Uterus (tissue), 4 donors: Measurements from ENCODE around the gene FLYWCH1. TPM values are rescaled to one million over a fixed set of nuclear protein-coding genes. Genes with fewer than 3 reads are reported as not detected.

Experiments
- DNase-seq, 2 donors: peaks; one replicate each; pipeline ENCODE4 v3.0.0-alpha.2; 2019 to 2020
- H3K27ac ChIP-seq, 2 donors: fragments of 200-600 bp; sonication (generic); 1 replicate in 1 of 2; 2 replicates in 1 of 2; pipeline ENCODE4 v1.5.1; 2016 to 2018
- H3K27me3 ChIP-seq, 2 donors: fragments of 200-600 bp; sonication (generic); one replicate each; pipeline ENCODE4 v1.5.1; 2018 to 2019; ENCODE audit warnings: control low read depth in 1 of 2
- H3K36me3 ChIP-seq, 2 donors: fragments of 200-600 bp; sonication (generic); one replicate each; pipeline ENCODE4 v1.5.1; 2019; ENCODE audit warnings: control low read depth in 1 of 2
- H3K4me1 ChIP-seq, 2 donors: fragments of 200-600 bp; sonication (generic); one replicate each; pipeline ENCODE4 v1.5.1; 2018 to 2019; ENCODE audit warnings: control low read depth in 1 of 2
- H3K4me3 ChIP-seq, 2 donors: fragments of 200-600 bp; sonication (generic); 1 replicate in 1 of 2; 2 replicates in 1 of 2; pipeline ENCODE4 v1.5.1; 2018 to 2019; ENCODE audit warnings: mild to moderate bottlenecking in 1 of 2
- H3K9me3 ChIP-seq, 2 donors: fragments of 200-600 bp; sonication (generic); one replicate each; pipeline ENCODE4 v1.5.1; 2019; ENCODE audit warnings: control low read depth in 1 of 2
- POLR2A ChIP-seq, 2 donors: fragments of 450-650 bp; IDR thresholded peaks; one replicate each; pipeline ENCODE4 v1.6.1; 2016; ENCODE audit warnings: antibody characterized with exemption in 2 of 2, mild to moderate bottlenecking in 1 of 2, moderate library complexity in 1 of 2
- intact Hi-C: fragments of 100-400 bp; cut with DNase I; formaldehyde crosslinking; loops from one replicate; pipeline ENCODE4 v1.15.1; 2023; ENCODE audit warnings: low total_unique reads
- total RNA-seq, 4 donors: library from RNA; depleted of rRNA in 3 of 4; stranded (reverse); fragments of >200 nt in 3 of 4; gene quantifications; one replicate each; pipeline versions ENCODE4 v1.1.0 to v1.2.4, GENCODE V29; 2014 to 2023
- TF ChIP-seq, protein P1 (sequence below), 4 experiments: fragments of 200-600 bp in 2 of 4; fragments of 450-650 bp in 2 of 4; sonication (generic) in 2 of 4; IDR thresholded peaks; one replicate each; pipeline ENCODE4 v1.5.1; 2016 to 2019; ENCODE audit warnings: antibody characterized with exemption in 4 of 4, mild to moderate bottlenecking in 2 of 4, moderate library complexity in 1 of 4
- donor health status: DM: yes; HTN: yes; CAD: no.

Gene FLYWCH1
- total RNA-seq, 4 donors from 2014 or later: 11.5 to 62.3 (median 27.2) TPM

DNA sequence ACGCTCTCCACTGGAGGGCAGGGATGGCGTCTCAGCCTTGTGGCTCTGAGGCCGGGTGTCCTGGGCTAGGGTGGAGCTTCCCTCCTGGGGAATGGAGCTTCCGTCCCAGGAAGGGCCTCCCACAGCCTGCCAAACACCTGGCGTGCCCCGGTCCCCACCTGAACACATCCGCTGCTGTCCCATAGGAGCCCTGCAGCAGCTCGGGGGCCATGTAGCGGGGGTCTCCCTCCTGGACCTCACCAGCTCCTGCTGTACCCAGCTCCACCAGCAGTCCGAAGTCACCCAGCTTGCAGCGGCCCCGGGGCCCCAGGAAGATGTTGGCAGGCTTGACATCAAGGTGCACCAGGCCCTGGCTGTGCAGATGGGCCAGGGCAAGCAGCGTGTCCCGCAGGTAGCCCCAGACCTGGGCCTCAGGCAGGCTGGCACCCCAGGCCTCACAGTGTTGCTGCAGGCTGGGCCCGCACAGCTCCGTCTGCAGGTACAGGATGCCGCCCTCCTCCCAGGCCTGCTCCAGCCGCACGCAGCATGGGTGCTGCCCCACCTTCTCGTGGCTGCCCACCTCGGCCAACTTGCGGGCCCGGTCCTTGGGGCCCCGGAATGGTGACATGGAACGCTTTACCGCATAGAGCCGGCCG, 63.5 kb downstream of the FLYWCH1 start:
- H3K36me3 ChIP-seq: no peaks in the 10 kb centered on the region
- DNase-seq: no peak
- TF ChIP-seq, protein P1, sequence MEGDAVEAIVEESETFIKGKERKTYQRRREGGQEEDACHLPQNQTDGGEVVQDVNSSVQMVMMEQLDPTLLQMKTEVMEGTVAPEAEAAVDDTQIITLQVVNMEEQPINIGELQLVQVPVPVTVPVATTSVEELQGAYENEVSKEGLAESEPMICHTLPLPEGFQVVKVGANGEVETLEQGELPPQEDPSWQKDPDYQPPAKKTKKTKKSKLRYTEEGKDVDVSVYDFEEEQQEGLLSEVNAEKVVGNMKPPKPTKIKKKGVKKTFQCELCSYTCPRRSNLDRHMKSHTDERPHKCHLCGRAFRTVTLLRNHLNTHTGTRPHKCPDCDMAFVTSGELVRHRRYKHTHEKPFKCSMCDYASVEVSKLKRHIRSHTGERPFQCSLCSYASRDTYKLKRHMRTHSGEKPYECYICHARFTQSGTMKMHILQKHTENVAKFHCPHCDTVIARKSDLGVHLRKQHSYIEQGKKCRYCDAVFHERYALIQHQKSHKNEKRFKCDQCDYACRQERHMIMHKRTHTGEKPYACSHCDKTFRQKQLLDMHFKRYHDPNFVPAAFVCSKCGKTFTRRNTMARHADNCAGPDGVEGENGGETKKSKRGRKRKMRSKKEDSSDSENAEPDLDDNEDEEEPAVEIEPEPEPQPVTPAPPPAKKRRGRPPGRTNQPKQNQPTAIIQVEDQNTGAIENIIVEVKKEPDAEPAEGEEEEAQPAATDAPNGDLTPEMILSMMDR (IDR thresholded peaks at IDR 0.05): no peak
- no peak for TF ChIP-seq POLR2A (IDR thresholded peaks at IDR 0.05)
- peaks cover 0 to under 1% of the 10 kb centered on the region in 2 donors for H3K27me3 ChIP-seq
- no peaks in the 10 kb centered on the region for H3K9me3 ChIP-seq
- intact Hi-C loops: no loop called here
- H3K4me1 ChIP-seq: peaks cover 0 to 12% of the 10 kb centered on the region in 2 donors
- H3K27ac ChIP-seq: no peak overlapping the region
- no peak overlapping the region for H3K4me3 ChIP-seq

DNA sequence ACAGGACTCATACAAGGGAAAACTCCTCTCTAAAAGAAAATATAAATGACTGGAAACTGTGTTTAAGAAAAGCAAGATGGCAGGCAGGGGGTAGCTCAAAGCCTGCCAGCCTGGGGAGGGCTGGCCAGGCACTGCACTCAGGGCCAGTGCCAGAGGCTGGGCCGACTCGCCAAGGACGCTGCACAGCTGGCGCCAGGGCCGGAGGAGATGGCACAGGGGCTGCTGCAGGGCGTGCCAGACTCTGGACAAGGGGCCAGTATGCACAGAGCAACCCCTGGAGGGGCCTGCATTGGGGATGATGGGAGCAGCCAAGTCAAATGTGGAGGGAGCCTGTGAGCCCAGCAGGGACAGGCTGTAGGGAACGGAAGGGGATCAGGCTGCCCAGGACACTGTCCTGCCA, 64.5 kb downstream of the FLYWCH1 start:
- Histone ChIP-seq H3K27me3 (no peaks in the 10 kb centered on the region), H3K9me3 (no peaks in the 10 kb centered on the region), H3K36me3 (no peaks in the 10 kb centered on the region), H3K4me3 (no peak overlapping the region), H3K4me1 (peaks cover 0 to 7% of the 10 kb centered on the region in 2 donors), H3K27ac (no peak overlapping the region)
- intact Hi-C loops: no loop called here
- DNase-seq: no peak
- TF ChIP-seq POLR2A (IDR thresholded peaks at IDR 0.05): no peak
- TF ChIP-seq, protein P1 (IDR thresholded peaks at IDR 0.05): no peak

DNA sequence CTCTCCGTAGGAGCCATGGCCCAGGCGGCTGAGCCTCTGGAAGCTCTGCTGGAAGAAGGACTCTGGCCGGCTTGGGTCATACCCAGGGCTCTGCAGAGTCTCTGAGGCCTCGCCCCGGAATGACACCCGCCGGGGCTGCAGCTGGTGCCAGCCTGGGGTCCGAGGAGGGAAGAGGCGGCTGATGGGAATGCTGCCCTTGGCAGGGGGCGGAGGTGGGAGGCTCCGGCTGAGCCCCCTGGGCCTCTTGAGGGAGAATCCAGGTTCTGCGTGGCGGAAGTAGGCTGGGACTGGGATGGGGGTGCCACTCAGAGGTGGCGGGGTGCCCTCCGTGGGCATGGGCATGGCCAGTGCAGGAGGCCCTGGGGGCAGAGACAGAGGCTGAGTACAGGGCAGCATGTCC, 64.9 kb downstream of the FLYWCH1 start:
- no peak overlapping the region for H3K27ac ChIP-seq
- H3K4me3 ChIP-seq: no peak overlapping the region
- intact Hi-C loops: no loop called here
- no peaks in the 10 kb centered on the region for H3K36me3 ChIP-seq
- no peaks in the 10 kb centered on the region for H3K27me3 ChIP-seq
- no peaks in the 10 kb centered on the region for H3K9me3 ChIP-seq
- peaks cover 0 to 7% of the 10 kb centered on the region in 2 donors for H3K4me1 ChIP-seq
- TF ChIP-seq, protein P1 (IDR thresholded peaks at IDR 0.05): no peak
- no peak for TF ChIP-seq POLR2A (IDR thresholded peaks at IDR 0.05)
- DNase-seq: no peak

DNA sequence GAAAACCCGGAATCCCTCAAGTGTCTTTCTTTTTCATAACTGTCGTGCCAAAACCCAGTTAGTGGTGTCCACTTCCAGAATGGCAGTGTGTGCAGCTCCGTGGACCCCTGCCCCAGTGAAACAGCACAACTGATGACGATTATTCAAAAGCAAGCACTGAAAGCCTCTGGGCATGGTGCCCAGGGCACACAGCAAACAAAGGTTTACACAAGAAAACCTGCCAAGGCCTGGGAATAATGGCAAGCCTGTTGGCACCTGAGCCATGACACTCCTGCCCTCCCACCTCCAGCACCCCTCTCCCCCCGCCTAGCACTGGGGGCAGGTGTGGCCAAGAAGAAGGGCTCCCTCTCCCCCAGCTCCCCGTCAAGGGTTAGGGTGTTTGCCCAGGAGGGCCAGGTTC, 65.7 kb downstream of the FLYWCH1 start:
- no peak for DNase-seq
- peaks cover 0 to 7% of the 10 kb centered on the region in 2 donors for H3K4me1 ChIP-seq

DNA sequence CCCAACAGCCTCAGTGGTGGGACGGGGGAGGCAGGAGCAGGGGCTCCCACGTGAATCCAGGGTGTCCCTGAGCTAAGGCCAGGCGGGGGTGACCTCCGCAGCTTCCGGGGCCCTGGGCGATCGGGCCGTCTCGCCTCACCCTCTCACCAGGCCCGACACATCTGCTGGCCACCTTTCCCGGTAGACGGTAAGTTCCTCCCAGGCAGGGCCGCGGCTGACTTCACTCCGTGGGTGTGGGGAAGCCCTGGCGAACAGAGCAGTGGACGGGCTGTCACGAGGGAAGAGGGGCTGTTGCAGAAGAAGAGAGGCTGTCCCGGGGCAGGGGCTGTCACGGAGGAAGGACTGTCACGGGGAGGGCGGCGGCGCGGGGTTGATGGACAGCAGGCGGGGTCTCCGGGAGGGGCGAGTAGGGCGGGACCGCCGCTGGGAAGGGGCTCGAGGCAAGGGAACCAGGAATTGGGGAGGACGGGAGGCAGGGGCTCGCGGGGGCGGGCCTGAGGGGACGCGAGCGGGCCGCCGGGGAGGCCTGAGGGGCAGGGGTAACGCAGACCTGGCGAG, 68.0 kb downstream of the FLYWCH1 start:
- H3K4me1 ChIP-seq: peaks cover 0 to 13% of the 10 kb centered on the region in 2 donors
- H3K4me3 ChIP-seq: peak overlapping the region in 1 of 2 donors; percentile 78
- no peaks in the 10 kb centered on the region for H3K36me3 ChIP-seq
- no peak for DNase-seq
- H3K27me3 ChIP-seq: no peaks in the 10 kb centered on the region
- no peak for TF ChIP-seq POLR2A (IDR thresholded peaks at IDR 0.05)
- TF ChIP-seq, protein P1 (IDR thresholded peaks at IDR 0.05): no peak
- H3K27ac ChIP-seq: no peak overlapping the region
- intact Hi-C loops: no loop called here
- no peaks in the 10 kb centered on the region for H3K9me3 ChIP-seq

More for the DNA sequence above, 65.7 kb downstream of the FLYWCH1 start:
- Histone ChIP-seq H3K9me3 (no peaks in the 10 kb centered on the region), H3K27me3 (no peaks in the 10 kb centered on the region), H3K4me3 (no peak overlapping the region), H3K27ac (no peak overlapping the region), H3K36me3 (no peaks in the 10 kb centered on the region)
- TF ChIP-seq POLR2A (IDR thresholded peaks at IDR 0.05): no peak
- TF ChIP-seq, protein P1 (IDR thresholded peaks at IDR 0.05): no peak
- intact Hi-C loops: no loop called here
